ENCODE data around the gene MALSU1.
"Not testable (repeated sequence)": the region's sequence is repeated elsewhere in the genome, so short reads cannot be mapped to it uniquely, and the experiment has no call there.

The MALSU1 gene

DNA sequence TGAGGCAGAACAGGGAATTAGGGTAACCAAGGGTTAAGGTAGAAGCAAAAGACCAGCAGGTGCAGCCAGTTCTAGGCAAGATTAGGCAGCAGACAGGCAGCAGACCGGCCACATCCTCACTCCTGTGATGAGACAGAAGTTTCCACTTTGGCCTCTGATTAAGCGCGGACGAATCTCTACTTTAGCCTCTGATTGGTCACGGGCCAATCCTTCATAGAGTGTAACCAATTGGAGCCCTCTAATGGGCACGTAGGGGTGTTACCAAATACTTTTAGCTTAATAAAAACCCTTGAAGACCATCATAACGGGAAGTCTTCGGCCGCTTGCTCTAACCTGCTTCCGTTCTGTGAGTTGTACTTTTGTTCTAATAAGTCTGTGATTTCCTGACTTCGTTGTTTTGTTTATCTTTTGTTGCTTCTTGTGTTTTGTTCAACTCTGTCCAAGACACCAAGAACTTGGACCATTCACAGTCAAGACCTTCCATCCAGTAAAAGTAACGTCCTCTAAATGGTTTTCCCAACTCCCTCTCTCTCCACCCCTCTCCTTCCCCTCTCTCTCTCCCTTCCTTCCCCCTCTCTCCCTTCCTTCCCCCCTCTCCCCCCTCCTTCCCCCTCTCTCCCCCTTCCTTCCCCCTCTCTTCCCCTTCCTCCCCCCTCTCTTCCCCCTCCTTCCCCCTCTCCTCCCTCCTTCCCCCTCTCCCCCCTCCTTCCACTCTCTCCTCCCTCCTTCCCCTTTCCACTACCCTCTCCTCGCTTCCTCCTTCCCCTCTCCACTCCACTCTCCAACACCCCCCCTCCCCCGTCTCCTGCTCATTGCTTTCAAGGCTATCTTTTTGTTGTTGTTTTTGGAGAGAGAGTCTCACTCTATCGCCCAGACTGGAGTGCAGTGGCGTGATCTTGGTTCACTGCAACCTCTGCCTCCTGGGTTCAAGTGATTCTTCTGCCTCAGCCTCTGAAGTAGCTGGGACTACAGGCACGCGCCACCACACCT, 13.2 kb upstream of the MALSU1 start:
- no peak for DNase-seq

- no peak for DNase-seq
These were observed 11.5 kb upstream of the MALSU1 start for GRCh38 chr7:23287612-23288011.

DNA sequence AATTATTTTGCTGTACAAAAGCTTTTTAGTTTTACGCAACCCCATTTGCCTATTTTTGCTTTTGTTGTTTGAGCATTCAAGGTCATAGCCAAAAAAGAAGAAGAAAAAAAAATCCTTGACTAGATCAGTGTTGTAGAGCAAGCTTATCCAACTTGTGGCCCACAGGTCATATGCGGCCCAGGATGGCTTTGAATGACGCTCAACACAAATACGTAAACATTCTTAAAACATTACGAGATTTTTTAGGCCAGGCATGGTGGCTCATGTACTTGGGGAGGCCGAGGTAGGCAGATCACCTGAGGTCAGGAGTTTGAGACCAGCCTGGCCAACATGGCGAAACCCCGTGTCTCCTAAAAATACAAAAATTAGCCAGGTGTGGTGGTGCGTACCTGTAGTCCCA, 8.1 kb upstream of the MALSU1 start:
- DNase-seq = no peak

GRCh38 chr7:23291957-23292560, 7.1 kb upstream of the MALSU1 start:
- no peak for DNase-seq

- no peak for DNase-seq
These were observed 6.5 kb upstream of the MALSU1 start for GRCh38 chr7:23292623-23293022.

GRCh38 chr7:23293500-23294073, 5.6 kb upstream of the MALSU1 start:
- no peak for DNase-seq

GRCh38 chr7:23294549-23295400, 4.4 kb upstream of the MALSU1 start:
- no peak for DNase-seq

DNA sequence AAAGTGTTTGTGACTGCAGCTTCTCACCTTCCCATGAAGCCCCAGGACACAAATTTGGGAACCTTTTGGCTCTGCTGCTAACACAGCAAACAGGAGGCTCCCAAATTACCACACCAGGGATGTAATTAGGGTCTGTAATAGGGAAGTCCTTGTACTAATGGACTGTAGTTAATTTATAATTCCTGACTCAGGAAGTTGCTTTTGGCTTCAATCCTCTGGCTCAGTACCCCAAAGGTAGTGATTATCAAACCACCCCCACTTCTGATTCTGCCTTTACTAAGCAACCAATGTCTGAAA, 3.8 kb upstream of the MALSU1 start:
- no peak for DNase-seq

DNA sequence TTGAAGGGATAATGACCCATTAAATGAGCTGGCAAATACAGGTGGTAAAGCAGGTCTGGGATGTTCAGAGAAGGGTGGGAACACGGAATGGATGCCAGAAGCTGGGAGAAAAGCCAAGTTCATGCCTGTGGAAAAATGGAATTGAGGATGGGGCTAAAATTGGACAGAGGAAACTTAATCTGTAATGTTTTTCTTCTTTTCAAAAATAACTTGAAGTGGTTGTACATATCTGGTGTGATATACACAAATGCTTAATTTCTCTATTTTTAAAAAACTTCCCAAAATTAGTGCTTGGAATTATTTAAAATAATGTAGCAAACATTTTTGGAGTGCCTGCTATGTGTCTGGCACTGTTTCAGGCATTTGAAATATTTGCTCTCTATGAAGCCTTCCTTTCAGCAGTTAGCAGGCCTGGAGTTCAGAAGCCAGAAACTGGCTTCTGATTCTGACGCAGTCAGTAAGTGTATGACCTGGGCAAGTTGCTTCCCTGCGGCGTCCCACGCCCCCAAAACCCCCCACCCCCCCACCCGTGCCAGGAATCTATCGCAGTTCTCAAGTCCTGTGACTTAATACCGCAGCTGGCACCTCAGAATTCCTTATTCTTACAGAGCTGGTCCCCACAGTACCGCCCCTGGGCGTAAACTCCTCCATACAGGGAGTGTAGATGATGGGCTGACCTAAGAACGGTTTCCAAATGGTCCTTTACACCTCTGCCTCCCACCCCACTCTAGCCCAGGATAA, 828 bp upstream of the MALSU1 start:
- DNase-seq = peak in 3 of 56 donors; percentile 1 to 7 (median 5)

GRCh38 chr7:23299770-23300300, 696 bp downstream of the MALSU1 start:
- peak in 1 of 56 donors; percentile 27 for DNase-seq

GRCh38 chr7:23306936-23307521, 7.9 kb downstream of the MALSU1 start:
- no peak for DNase-seq

- no peak for DNase-seq
These were observed 9.6 kb downstream of the MALSU1 start for GRCh38 chr7:23308754-23309153.

GRCh38 chr7:23312141-23312540, 13.0 kb downstream of the MALSU1 start:
- not testable (repeated sequence) for DNase-seq

DNA sequence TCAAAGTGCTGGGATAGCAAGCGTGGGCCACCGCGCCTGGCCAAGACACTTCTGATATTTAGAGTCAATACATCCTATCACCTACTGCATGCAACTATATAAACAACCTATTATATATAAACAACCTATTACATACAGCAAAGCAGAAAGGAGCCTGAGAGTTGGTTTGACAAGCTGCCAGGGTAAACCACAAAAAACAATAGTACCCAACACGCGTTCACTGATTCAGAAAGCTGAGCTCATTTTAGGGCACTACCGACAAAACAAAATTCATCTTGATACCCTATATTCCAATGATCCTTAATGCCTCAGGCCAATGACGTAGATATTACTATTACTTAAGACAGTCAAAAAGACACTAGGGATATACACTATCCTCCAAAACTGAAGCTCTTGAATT, 16.2 kb downstream of the MALSU1 start:
- no peak for DNase-seq

GRCh38 chr7:23331132-23331531, 32.0 kb downstream of the MALSU1 start:
- DNase-seq = no peak

DNA sequence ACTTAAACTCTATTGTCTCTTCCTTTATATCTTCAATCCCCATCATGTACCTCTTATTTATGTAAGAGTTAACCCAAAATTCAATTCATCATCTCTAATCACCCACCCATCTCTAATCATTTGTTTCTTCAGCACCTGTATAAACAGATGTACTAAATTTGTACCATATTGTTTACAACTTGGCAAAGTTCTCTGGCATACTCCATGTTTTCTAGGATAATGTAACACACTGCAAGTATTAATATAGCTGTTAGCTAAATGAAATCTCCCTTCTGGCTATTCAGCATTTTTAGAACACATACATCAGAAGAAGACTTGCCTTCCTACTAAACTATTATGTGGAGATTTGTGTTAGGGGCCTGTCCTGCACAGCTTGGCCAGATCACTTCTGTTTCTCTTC, 33.1 kb downstream of the MALSU1 start:
- no peak for DNase-seq

DNA sequence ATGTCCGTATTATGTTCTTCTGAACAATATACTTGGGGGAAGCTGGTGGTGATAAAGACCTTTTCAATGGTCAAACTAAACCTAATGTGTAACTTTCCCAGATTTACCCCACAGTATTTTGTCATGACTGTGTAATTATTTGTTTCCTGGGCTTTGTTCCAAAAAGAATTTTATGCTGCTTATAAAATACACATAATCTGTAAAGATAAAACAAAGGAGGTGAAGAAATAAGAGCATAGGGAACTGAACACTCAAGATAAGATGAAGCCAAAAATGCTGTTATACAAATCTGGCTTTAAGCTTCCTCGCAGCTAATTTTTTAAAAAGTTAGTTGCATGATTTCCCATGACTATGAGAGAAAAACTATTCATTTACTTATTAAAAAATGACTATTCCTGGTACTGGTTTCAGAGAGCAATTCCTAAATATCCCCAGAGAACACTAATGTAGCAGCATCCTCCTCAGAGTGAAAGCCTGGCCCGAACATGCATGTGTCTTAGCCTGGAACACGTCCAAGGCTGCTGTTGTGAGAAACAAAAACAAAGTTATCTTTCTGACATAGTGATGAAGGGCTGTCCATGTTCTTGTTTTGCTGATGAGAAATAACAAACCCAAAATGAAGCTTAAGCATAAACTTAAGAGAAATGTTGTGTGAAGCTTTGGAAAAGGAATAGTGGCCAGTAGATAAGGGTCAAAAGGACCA, 33.9 kb downstream of the MALSU1 start:
- DNase-seq = no peak

DNA sequence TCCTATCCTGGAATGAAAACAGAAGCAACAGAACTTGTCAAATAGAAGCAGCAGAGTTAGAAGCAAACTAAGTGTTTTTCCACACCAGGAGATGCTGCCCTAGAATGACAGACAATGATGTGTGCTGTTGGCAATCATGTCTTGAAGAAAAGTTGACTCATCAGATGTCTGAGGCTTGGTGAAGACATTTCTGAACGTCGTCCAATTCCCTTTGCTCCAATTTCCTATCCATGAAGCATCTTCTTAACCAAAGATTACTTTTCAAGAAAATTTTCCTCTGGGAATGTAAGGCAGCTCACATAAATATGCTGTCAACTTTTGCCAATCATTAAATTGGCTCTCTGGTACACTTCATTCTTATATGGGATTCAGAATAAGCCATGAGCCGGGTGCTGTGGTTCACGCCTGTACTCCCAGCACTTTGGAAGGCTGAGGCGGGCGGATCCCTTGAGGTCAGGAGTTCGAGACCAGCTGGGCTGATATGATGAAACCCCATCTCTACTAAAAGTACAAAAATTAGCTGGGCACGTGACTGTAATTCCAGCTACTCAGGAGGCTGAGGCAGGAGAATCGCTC, 34.6 kb downstream of the MALSU1 start:
- DNase-seq = no peak

- no peak for DNase-seq
These were observed 35.4 kb downstream of the MALSU1 start for GRCh38 chr7:23334482-23335056.

Data from amygdala (tissue), 56 donors.